Panc1 (cell line): Measurements from ENCODE around the gene LITAFD. TPM values are rescaled to one million over a fixed set of nuclear protein-coding genes. Genes with fewer than 3 reads are reported as not detected.
A peak's percentile ranks its signal among the peaks of the same experiment; 100 is the strongest.
"Not testable (repeated sequence)": the region's sequence is repeated elsewhere in the genome, so short reads cannot be mapped to it uniquely, and the experiment has no call there.

Experiments
- ATAC-seq: fragments of 200-7000 bp; cut with Tn5 transposase; 2 replicates; pipeline ENCODE4 v1.9.1; 2020; ENCODE audit warnings: mild to moderate bottlenecking, moderate library complexity
- Bru-seq: library from RNA; stranded (reverse); fragments of 400-500 nt; gene quantifications from one replicate; lab custom pipeline; 2021; lab: Mats Ljungman, UMichigan
- BruChase-seq, 2 experiments: library from RNA; stranded (reverse); fragments of 400-500 nt; gene quantifications; one replicate each; lab custom pipeline; 2021; lab: Mats Ljungman, UMichigan
- BruUV-seq: library from RNA; stranded (reverse); fragments of 400-500 nt; replicated peaks from 2 replicates; lab custom pipeline; 2021; lab: Mats Ljungman, UMichigan
- CTCF ChIA-PET: fragments of 300-600 bp; sonication (Branson Sonifier 250); formaldehyde crosslinking; loops from one replicate; lab custom pipeline; 2022; ENCODE audit warnings: antibody characterized with exemption; lab: Charles Lee
- POLR2A ChIA-PET: fragments of 300-600 bp; sonication (Branson Sonifier 250); formaldehyde crosslinking; loops from one replicate; lab custom pipeline; 2022; ENCODE audit warnings: antibody characterized with exemption; lab: Charles Lee
- DNase-seq: peaks from one replicate; pipeline ENCODE4 v3.0.0-alpha.2; 2010; ENCODE audit warnings: low read depth, low spot score
- H3K27ac ChIP-seq: 2 replicates; pipeline ENCODE4 v1.5.1; 2011; ENCODE audit warnings: mild to moderate bottlenecking, low read length, inconsistent platforms
- H3K27me3 ChIP-seq: fragments of 200-500 bp; sonication (Bioruptor generic); 2 replicates; pipeline ENCODE4 v1.6.0; 2014; ENCODE audit warnings: low read length, inconsistent platforms; ENCODE audit not compliant: control insufficient read depth, insufficient read depth
- H3K36me3 ChIP-seq: fragments of 200-500 bp; sonication (Bioruptor generic); 2 replicates; pipeline ENCODE4 v1.5.1; 2014; ENCODE audit warnings: inconsistent platforms, mild to moderate bottlenecking, low read length, moderate library complexity; ENCODE audit not compliant: control insufficient read depth, insufficient read depth
- H3K4me1 ChIP-seq: 2 replicates; pipeline ENCODE4 v1.5.1; 2011; ENCODE audit warnings: inconsistent platforms, mild to moderate bottlenecking, low read length, moderate library complexity; ENCODE audit not compliant: control insufficient read depth, insufficient read depth
- H3K4me3 ChIP-seq, 2 experiments: 2 replicates each; pipeline ENCODE4 v1.5.1; 2011 to 2012; ENCODE audit warnings: low read depth in 2 of 2, low read length in 2 of 2, mild to moderate bottlenecking in 2 of 2, inconsistent platforms in 1 of 2, moderate library complexity in 1 of 2
- H3K9me3 ChIP-seq: fragments of 200-500 bp; sonication (Bioruptor generic); 2 replicates; pipeline ENCODE4 v1.5.1; 2014; ENCODE audit warnings: low read depth, mild to moderate bottlenecking, inconsistent platforms, low read length, moderate library complexity; ENCODE audit not compliant: control insufficient read depth, insufficient read depth
- CTCF ChIP-seq: fragments of 450-650 bp; IDR thresholded peaks from 2 replicates; pipeline ENCODE4 v1.5.1; 2017; ENCODE audit warnings: mild to moderate bottlenecking
- POLR2AphosphoS5 ChIP-seq: IDR thresholded peaks from 2 replicates; pipeline ENCODE4 v1.6.1; 2012; ENCODE audit warnings: mild to moderate bottlenecking, low read depth, low read length, moderate library complexity
- REST ChIP-seq, 2 experiments: IDR thresholded peaks; 2 replicates each; pipeline ENCODE4 v1.6.1; 2011 to 2012; ENCODE audit warnings: low read depth in 2 of 2, control low read depth in 1 of 2, low read length in 1 of 2, mild to moderate bottlenecking in 1 of 2, moderate library complexity in 1 of 2; ENCODE audit not compliant: insufficient read depth in 1 of 2
- SIN3A ChIP-seq: IDR thresholded peaks from 2 replicates; pipeline ENCODE4 v1.6.1; 2012; ENCODE audit warnings: low read depth, mild to moderate bottlenecking, low read length, moderate library complexity, borderline replicate concordance; ENCODE audit not compliant: insufficient read depth
- TCF7L2 ChIP-seq: IDR thresholded peaks from 2 replicates; pipeline ENCODE4 v1.6.1; 2011; ENCODE audit warnings: mild to moderate bottlenecking, low read depth, low read length, inconsistent platforms
- in situ Hi-C: cut with HindIII; loops from 2 replicates; pipeline ENCODE4 v1.10.0; 2016; ENCODE audit warnings: low sequenced_read_pairs, low pct_unique_long_range_greater_than_20kb
- intact Hi-C: fragments of 100-400 bp; cut with micrococcal nuclease; formaldehyde crosslinking; loops from one replicate; pipeline ENCODE4 v1.10.0; 2022; ENCODE audit not compliant: unreplicated experiment
- long read RNA-seq: library from polyadenylated mRNA; unstranded; transcript quantifications from one replicate; pipeline ENCODE4 v2.0.0, GENCODE V29; 2021; ENCODE audit not compliant: unreplicated experiment
- polyA plus RNA-seq: library from polyadenylated mRNA; unstranded; fragments of >200 nt; gene quantifications from one replicate; pipeline ENCODE4 v1.2.1, GENCODE V29; 2012; ENCODE audit warnings: missing spikeins; ENCODE audit not compliant: insufficient read length
- total RNA-seq: library from RNA; stranded (reverse); gene quantifications from one replicate; pipeline ENCODE4 v1.2.1, GENCODE V29; 2021; ENCODE audit not compliant: unreplicated experiment

Gene LITAFD
- total RNA-seq: not detected
- not detected for polyA plus RNA-seq
- not detected for Bru-seq, nascent RNA
- BruChase-seq, experiment 1, labeled RNA remaining after a 2-hour chase: not detected
- percentile 23 among the genes with signal in this experiment for BruChase-seq, experiment 2, labeled RNA remaining after a 6-hour chase
- long read RNA-seq: 0 reads

GRCh38 chr16:8882041-8882617 is at the start of gene LITAFD:
LITAFD (plus strand) TSS chr16:8882351; CDS start chr16:8884356, 2,005 bp downstream.
- Histone ChIP-seq H3K27me3 (no peaks in the 10 kb centered on the region), H3K4me1 (peaks cover 4% of the 10 kb centered on the region; the same call in 1 of the 2 replicates), H3K27ac (no peak within 1 kb of the TSS), H3K36me3 (no peaks in the 10 kb centered on the region), H3K4me3 (no peak within 1 kb of the TSS), H3K9me3 (no peaks in the 10 kb centered on the region)
- TF ChIP-seq TCF7L2 (no peak), SIN3A (no peak), REST (IDR thresholded peaks at IDR 0.05; ENCODE audit: insufficient read depth in 1 of 2, low read depth in 2 of 2, low read length in 1 of 2) (no peak), CTCF (no peak), POLR2AphosphoS5 (no peak)
- no TSS peak for BruUV-seq
- intact Hi-C loops: loop anchor here (5.0 kb wide), 1 partner anchor 315 kb away; no protein-coding TSS in a partner anchor
- ChIA-PET POLR2A (no interaction called here), CTCF (no interaction called here)
- in situ Hi-C loops: no loop called here
- DNase-seq (no peak), ATAC-seq (no peak)

- no peaks in the 10 kb centered on the region for H3K9me3 ChIP-seq
- ChIA-PET POLR2A (no interaction called here), CTCF (no interaction called here)
- in situ Hi-C loops (no loop called here), intact Hi-C loops (no loop called here)
- BruUV-seq: no TSS peak
- H3K27ac ChIP-seq: no peak overlapping the region
- ATAC-seq (peak; percentile 58; the same call in 1 of the 2 replicates), DNase-seq (no peak)
- H3K4me1 ChIP-seq: no peaks in the 10 kb centered on the region
- no peak for TF ChIP-seq POLR2AphosphoS5
- no peak for TF ChIP-seq TCF7L2
- TF ChIP-seq SIN3A: no peak
- no peak for TF ChIP-seq REST (IDR thresholded peaks at IDR 0.05; ENCODE audit: insufficient read depth in 1 of 2, low read depth in 2 of 2, low read length in 1 of 2)
- TF ChIP-seq CTCF: no peak
- H3K27me3 ChIP-seq: no peaks in the 10 kb centered on the region
- H3K4me3 ChIP-seq: no peak overlapping the region
- H3K36me3 ChIP-seq: peaks cover 17% of the 10 kb centered on the region
Measured at GRCh38 chr16:8832717-8833105, 49.4 kb upstream of the LITAFD start.

GRCh38 chr16:8836797-8837196 is 45.4 kb upstream of the LITAFD start:
- POLR2A ChIA-PET, in situ Hi-C loops, H3K36me3 ChIP-seq, H3K4me3 ChIP-seq, CTCF ChIA-PET, ATAC-seq, H3K9me3 ChIP-seq, intact Hi-C loops, H3K4me1 ChIP-seq, H3K27ac ChIP-seq, DNase-seq, H3K27me3 ChIP-seq, BruUV-seq: not testable (repeated sequence)
